ENCODE measurements around the gene KCNC4.

The KCNC4 gene

GRCh38 chr1:110212169-110213142 is 2.3 kb downstream of the KCNC4 start:
- no peak for DNase-seq

GRCh38 chr1:110213143-110213540 is 3.0 kb downstream of the KCNC4 start:
- DNase-seq = no peak

- no peak for DNase-seq
These were observed 4.6 kb downstream of the KCNC4 start for GRCh38 chr1:110214454-110215404.

- DNase-seq = no peak
These were observed 5.8 kb downstream of the KCNC4 start for GRCh38 chr1:110215621-110216515.

- no peak for DNase-seq
These were observed 6.8 kb downstream of the KCNC4 start for GRCh38 chr1:110216844-110217444.

GRCh38 chr1:110218137-110218536 is 8.0 kb downstream of the KCNC4 start:
- DNase-seq = no peak

- no peak for DNase-seq
These were observed 8.6 kb downstream of the KCNC4 start for GRCh38 chr1:110218739-110219138.

GRCh38 chr1:110220324-110220723 is 10.2 kb downstream of the KCNC4 start:
- no peak for DNase-seq

GRCh38 chr1:110221119-110221518 is 11.0 kb downstream of the KCNC4 start:
- no peak for DNase-seq

- DNase-seq = no peak
These were observed 13.0 kb downstream of the KCNC4 start for GRCh38 chr1:110223127-110223526.

GRCh38 chr1:110223581-110223980 is 13.5 kb downstream of the KCNC4 start:
- DNase-seq = no peak

- DNase-seq = no peak
These were observed 14.3 kb downstream of the KCNC4 start for GRCh38 chr1:110224240-110224995.

- DNase-seq = no peak
These were observed 15.1 kb downstream of the KCNC4 start for GRCh38 chr1:110225212-110225611.

GRCh38 chr1:110225756-110226404 is 15.8 kb downstream of the KCNC4 start:
- DNase-seq = no peak

GRCh38 chr1:110227774-110228173 is 17.7 kb downstream of the KCNC4 start:
- DNase-seq = no peak

- no peak for DNase-seq
These were observed 18.3 kb downstream of the KCNC4 start for GRCh38 chr1:110228381-110228780.

GRCh38 chr1:110228869-110229268 is 18.8 kb downstream of the KCNC4 start:
- no peak for DNase-seq

- DNase-seq = no peak
These were observed 19.4 kb downstream of the KCNC4 start for GRCh38 chr1:110229348-110230001.

- DNase-seq = no peak
These were observed 20.5 kb downstream of the KCNC4 start for GRCh38 chr1:110230381-110231199.

Data from Kasumi-1 (cell line).